Neural progenitor cell (in vitro differentiated cells): Measurements from ENCODE around the gene CACNA1C. TPM values are rescaled to one million over a fixed set of nuclear protein-coding genes. Genes with fewer than 3 reads are reported as not detected.

Experiments used
- DNase-seq: peaks from one replicate; pipeline ENCODE4 v3.0.0-alpha.2; 2016; ENCODE audit warnings: low spot score
- H2AFZ ChIP-seq: fragments of 200-600 bp; sonication (generic); replicated peaks from 2 replicates; pipeline ENCODE4 v1.6.1; 2016; ENCODE audit warnings: antibody characterized with exemption
- H3F3A ChIP-seq: fragments of 200-600 bp; sonication (generic); 2 replicates; pipeline ENCODE4 v1.6.1; 2016; ENCODE audit warnings: antibody characterized with exemption, low read depth
- H3K27ac ChIP-seq: fragments of 200-600 bp; sonication (generic); 2 replicates; pipeline ENCODE4 v1.5.1; 2016; ENCODE audit warnings: mild to moderate bottlenecking
- H3K27me3 ChIP-seq: fragments of 200-600 bp; sonication (generic); 2 replicates; pipeline ENCODE4 v1.6.1; 2016; ENCODE audit warnings: mild to moderate bottlenecking, moderate library complexity
- H3K36me3 ChIP-seq: fragments of 200-600 bp; sonication (generic); 2 replicates; pipeline ENCODE4 v1.5.1; 2016
- H3K4me1 ChIP-seq: fragments of 200-600 bp; sonication (generic); 2 replicates; pipeline ENCODE4 v1.6.1; 2016; ENCODE audit warnings: mixed run types
- H3K4me2 ChIP-seq: fragments of 200-600 bp; sonication (generic); 2 replicates; pipeline ENCODE4 v1.6.1; 2016
- H3K4me3 ChIP-seq: fragments of 200-600 bp; sonication (generic); 2 replicates; pipeline ENCODE4 v1.5.1; 2016
- H3K79me2 ChIP-seq: fragments of 200-600 bp; sonication (generic); 2 replicates; pipeline ENCODE4 v1.6.1; 2016; ENCODE audit warnings: low read depth
- H3K9ac ChIP-seq: fragments of 200-600 bp; sonication (generic); 2 replicates; pipeline ENCODE4 v1.6.1; 2016
- H3K9me3 ChIP-seq: fragments of 200-600 bp; sonication (generic); 2 replicates; pipeline ENCODE4 v1.5.1; 2016; ENCODE audit warnings: low read depth
- H4K20me1 ChIP-seq: fragments of 200-600 bp; sonication (generic); 2 replicates; pipeline ENCODE4 v1.6.1; 2016; ENCODE audit warnings: low read depth
- H3K27ac Mint-ChIP-seq: 3 replicates; pipeline ENCODE4 v1.8.0; 2021; ENCODE audit warnings: mixed read lengths
- H3K27me3 Mint-ChIP-seq: 2 replicates; pipeline ENCODE4 v1.8.0; 2022; ENCODE audit warnings: low read depth, mild to moderate bottlenecking, inconsistent platforms, moderate library complexity, mixed read lengths; ENCODE audit not compliant: insufficient read depth
- H3K36me3 Mint-ChIP-seq: 3 replicates; pipeline ENCODE4 v1.8.0; 2021; ENCODE audit warnings: mixed read lengths
- H3K4me1 Mint-ChIP-seq: 3 replicates; pipeline ENCODE4 v1.8.0; 2021; ENCODE audit warnings: mixed read lengths
- H3K4me3 Mint-ChIP-seq: 3 replicates; pipeline ENCODE4 v1.8.0; 2021; ENCODE audit warnings: mild to moderate bottlenecking, moderate library complexity, mixed read lengths
- H3K9me3 Mint-ChIP-seq: 3 replicates; pipeline ENCODE4 v1.8.0; 2020; ENCODE audit warnings: mixed read lengths
- EZH2 ChIP-seq: fragments of 200-600 bp; sonication (generic); IDR thresholded peaks from 2 replicates; pipeline ENCODE4 v1.6.1; 2017; ENCODE audit warnings: antibody characterized with exemption, mild to moderate bottlenecking, moderate library complexity
- EZH2phosphoT487 ChIP-seq: fragments of 200-600 bp; sonication (generic); IDR thresholded peaks from 2 replicates; pipeline ENCODE4 v1.6.1; 2017; ENCODE audit warnings: antibody characterized with exemption
- total RNA-seq: library from RNA; depleted of rRNA; stranded (reverse); fragments of >200 nt; gene quantifications from 2 replicates; pipeline ENCODE4 v1.2.3, GENCODE V29; 2015; ENCODE audit warnings: low replicate concordance
- TF ChIP-seq, protein P1 (sequence below): fragments of 200-600 bp; sonication (generic); IDR thresholded peaks from 2 replicates; pipeline ENCODE4 v1.5.1; 2017; ENCODE audit warnings: antibody characterized with exemption, mild to moderate bottlenecking

The CACNA1C gene
- total RNA-seq, 1 donor from 2014 or later, result 2.7 TPM

DNA sequence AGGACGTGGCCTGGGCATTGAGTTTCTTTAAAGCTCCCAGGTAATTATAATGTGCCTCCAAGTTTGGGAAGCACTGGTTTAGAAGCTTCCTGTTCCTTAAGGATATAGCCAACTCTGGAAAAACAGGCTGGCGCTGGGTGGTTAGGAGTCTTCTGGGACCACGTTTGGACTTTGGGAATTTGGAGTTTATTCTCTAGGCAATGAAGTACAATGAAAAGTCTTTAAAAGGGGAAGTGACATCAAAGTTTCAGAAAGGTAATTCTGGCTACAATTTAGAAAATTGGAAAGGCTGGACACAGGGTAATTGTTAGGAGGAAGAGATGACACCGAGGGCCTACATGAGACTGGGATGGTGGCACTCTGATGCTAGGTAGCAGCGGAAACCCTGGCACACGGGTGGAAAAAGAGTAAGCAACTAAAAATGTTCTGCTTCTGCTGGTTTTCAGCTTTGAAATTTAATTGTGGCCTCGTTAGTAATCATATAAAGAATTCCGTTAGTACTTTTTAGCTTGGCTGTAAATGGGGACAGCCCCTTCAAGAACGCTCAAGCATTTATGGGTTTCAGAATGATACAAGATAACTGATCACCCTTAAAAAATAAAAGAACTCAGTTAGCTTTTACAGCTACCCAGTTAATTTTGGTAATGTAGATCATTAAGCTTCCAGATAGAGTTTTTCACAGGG is 35.8 kb upstream of the CACNA1C start:
- no peaks in the 10 kb centered on the region for H3K36me3 ChIP-seq
- no peaks in the 10 kb centered on the region for H3K27me3 ChIP-seq
- Mint-ChIP-seq H3K4me1 (peaks cover 19% of the 10 kb centered on the region), H3K9me3 (no peaks in the 10 kb centered on the region), H3K4me3 (no peak overlapping the region), H3K36me3 (no peaks in the 10 kb centered on the region), H3K27me3 (peaks cover 4% of the 10 kb centered on the region), H3K27ac (no peak overlapping the region)
- H3K4me1 ChIP-seq, result peaks cover 16% of the 10 kb centered on the region
- H3K9ac ChIP-seq, result no peak overlapping the region
- peaks cover 11% of the 10 kb centered on the region for H3F3A ChIP-seq
- no peaks in the 10 kb centered on the region for H3K79me2 ChIP-seq
- H4K20me1 ChIP-seq, result no peaks in the 10 kb centered on the region
- H3K9me3 ChIP-seq, result no peaks in the 10 kb centered on the region
- no peak overlapping the region for H2AFZ ChIP-seq
- H3K27ac ChIP-seq, result no peak overlapping the region
- no peak overlapping the region for H3K4me2 ChIP-seq
- no peak overlapping the region for H3K4me3 ChIP-seq
- no peak for TF ChIP-seq EZH2phosphoT487
- TF ChIP-seq, protein P1, sequence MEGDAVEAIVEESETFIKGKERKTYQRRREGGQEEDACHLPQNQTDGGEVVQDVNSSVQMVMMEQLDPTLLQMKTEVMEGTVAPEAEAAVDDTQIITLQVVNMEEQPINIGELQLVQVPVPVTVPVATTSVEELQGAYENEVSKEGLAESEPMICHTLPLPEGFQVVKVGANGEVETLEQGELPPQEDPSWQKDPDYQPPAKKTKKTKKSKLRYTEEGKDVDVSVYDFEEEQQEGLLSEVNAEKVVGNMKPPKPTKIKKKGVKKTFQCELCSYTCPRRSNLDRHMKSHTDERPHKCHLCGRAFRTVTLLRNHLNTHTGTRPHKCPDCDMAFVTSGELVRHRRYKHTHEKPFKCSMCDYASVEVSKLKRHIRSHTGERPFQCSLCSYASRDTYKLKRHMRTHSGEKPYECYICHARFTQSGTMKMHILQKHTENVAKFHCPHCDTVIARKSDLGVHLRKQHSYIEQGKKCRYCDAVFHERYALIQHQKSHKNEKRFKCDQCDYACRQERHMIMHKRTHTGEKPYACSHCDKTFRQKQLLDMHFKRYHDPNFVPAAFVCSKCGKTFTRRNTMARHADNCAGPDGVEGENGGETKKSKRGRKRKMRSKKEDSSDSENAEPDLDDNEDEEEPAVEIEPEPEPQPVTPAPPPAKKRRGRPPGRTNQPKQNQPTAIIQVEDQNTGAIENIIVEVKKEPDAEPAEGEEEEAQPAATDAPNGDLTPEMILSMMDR, result no peak
- TF ChIP-seq EZH2, result no peak
- DNase-seq, result no peak

DNA sequence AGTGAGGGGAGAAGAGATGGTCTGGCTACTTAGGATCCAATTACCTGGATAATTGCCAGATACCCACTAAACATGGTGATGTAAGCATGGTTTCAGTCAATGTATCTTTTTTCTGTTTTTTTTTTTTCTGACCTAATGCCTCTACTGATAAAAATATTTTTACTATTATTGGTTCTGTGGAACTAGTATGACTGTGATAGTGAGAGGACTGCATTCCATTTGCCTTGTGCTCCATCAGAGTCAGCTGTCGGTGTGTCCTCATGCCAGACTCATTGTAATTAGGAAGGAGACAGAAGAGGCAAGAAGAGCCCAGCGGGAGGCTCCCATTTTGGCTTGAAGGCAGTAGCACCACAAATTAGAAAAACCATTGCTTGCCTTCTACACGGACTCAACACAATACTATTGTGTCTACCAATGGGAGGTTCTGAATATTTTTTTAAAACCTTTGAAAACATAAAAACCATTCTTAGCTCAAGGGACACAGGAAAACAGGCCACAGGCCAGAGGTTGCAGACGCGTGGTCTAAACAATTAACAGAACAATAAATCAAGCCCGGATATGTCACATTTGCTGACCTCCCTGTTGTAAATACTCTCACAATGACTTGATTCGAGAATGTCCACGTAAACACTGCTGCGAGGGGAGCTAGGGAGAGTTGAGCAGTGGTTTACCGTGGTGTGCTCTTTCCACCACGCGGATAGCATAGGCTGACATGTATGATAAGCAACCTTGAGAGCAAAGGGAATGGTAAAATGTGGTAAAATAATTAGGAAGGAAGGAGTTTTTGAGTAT is 35.0 kb upstream of the CACNA1C start:
- H3K79me2 ChIP-seq, result no peaks in the 10 kb centered on the region
- no peaks in the 10 kb centered on the region for H3K9me3 ChIP-seq
- Mint-ChIP-seq H3K4me1 (peaks cover 19% of the 10 kb centered on the region), H3K4me3 (no peak overlapping the region), H3K9me3 (no peaks in the 10 kb centered on the region), H3K27ac (no peak overlapping the region), H3K36me3 (no peaks in the 10 kb centered on the region), H3K27me3 (peaks cover 4% of the 10 kb centered on the region)
- no peak overlapping the region for H3K4me3 ChIP-seq
- DNase-seq, result peak; percentile 49
- TF ChIP-seq EZH2phosphoT487 (no peak), EZH2 (no peak)
- TF ChIP-seq, protein P1, result no peak
- H2AFZ ChIP-seq, result peak overlapping the region; percentile 3
- no peaks in the 10 kb centered on the region for H3K36me3 ChIP-seq
- H3K4me2 ChIP-seq, result peak overlapping the region; percentile 27
- H3K9ac ChIP-seq, result no peak overlapping the region
- peaks cover 16% of the 10 kb centered on the region for H3K4me1 ChIP-seq
- no peak overlapping the region for H3K27ac ChIP-seq
- peaks cover 11% of the 10 kb centered on the region for H3F3A ChIP-seq
- H3K27me3 ChIP-seq, result no peaks in the 10 kb centered on the region
- H4K20me1 ChIP-seq, result no peaks in the 10 kb centered on the region

DNA sequence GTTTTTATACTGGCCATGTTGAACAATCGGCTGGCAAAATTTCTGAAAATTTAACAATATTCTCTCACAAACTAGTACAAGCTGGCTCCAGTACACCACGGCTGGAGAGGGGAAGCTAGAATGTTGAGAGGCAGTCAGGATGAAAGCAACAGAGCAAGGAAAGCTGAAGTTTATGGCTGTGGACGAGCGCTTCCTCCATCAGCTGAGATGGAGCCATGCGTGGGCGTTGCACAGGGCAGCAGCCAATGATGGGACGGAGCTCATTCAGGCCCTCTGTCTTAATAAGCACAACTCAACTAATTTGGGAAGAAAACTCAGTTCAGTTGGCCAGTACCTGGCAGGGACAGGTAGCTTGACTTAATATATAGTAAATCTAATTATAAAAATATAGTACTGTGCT is 34.4 kb upstream of the CACNA1C start:
- no peak overlapping the region for H3K4me2 ChIP-seq
- Mint-ChIP-seq H3K9me3 (no peaks in the 10 kb centered on the region), H3K27me3 (peaks cover 4% of the 10 kb centered on the region), H3K36me3 (no peaks in the 10 kb centered on the region), H3K27ac (no peak overlapping the region), H3K4me1 (peaks cover 18% of the 10 kb centered on the region), H3K4me3 (no peak overlapping the region)
- H3K27me3 ChIP-seq, result no peaks in the 10 kb centered on the region
- no peaks in the 10 kb centered on the region for H3K79me2 ChIP-seq
- H3K36me3 ChIP-seq, result no peaks in the 10 kb centered on the region
- H2AFZ ChIP-seq, result peak overlapping the region; percentile 32
- no peak overlapping the region for H3K4me3 ChIP-seq
- no peak overlapping the region for H3K27ac ChIP-seq
- H3F3A ChIP-seq, result peaks cover 11% of the 10 kb centered on the region
- H3K4me1 ChIP-seq, result peaks cover 19% of the 10 kb centered on the region
- H3K9ac ChIP-seq, result no peak overlapping the region
- no peak for DNase-seq
- no peaks in the 10 kb centered on the region for H4K20me1 ChIP-seq
- H3K9me3 ChIP-seq, result no peaks in the 10 kb centered on the region
- TF ChIP-seq EZH2 (no peak), EZH2phosphoT487 (no peak)
- TF ChIP-seq, protein P1, result no peak
